Measurements from ENCODE around the gene UBXN10.
"Not testable (repeated sequence)": the region's sequence is repeated elsewhere in the genome, so short reads cannot be mapped to it uniquely, and the experiment has no call there.

Gene UBXN10

GRCh38 chr1:20227704-20228103 lies 41.8 kb downstream of the UBXN10 start:
- no peak overlapping the region for H3K4me3 ChIP-seq (ENCODE audit: low read depth, low read length)
- no peak for DNase-seq (ENCODE audit: low read depth)

GRCh38 chr1:20228314-20228825 lies 42.5 kb downstream of the UBXN10 start:
- DNase-seq (ENCODE audit: low read depth) = no peak
- H3K4me3 ChIP-seq (ENCODE audit: low read depth, low read length) = no peak overlapping the region

GRCh38 chr1:20229171-20229570 lies 43.3 kb downstream of the UBXN10 start:
- no peak for DNase-seq (ENCODE audit: low read depth)
- no peak overlapping the region for H3K4me3 ChIP-seq (ENCODE audit: low read depth, low read length)

GRCh38 chr1:20232564-20232963 lies 46.7 kb downstream of the UBXN10 start:
- not testable (repeated sequence) for H3K4me3 ChIP-seq (ENCODE audit: low read depth, low read length); DNase-seq (ENCODE audit: low read depth)

GRCh38 chr1:20233394-20233793 lies 47.5 kb downstream of the UBXN10 start:
- DNase-seq (ENCODE audit: low read depth) = no peak
- H3K4me3 ChIP-seq (ENCODE audit: low read depth, low read length) = no peak overlapping the region

- DNase-seq (ENCODE audit: low read depth) = no peak
- H3K4me3 ChIP-seq (ENCODE audit: low read depth, low read length) = no peak overlapping the region
These were observed 48.0 kb downstream of the UBXN10 start for GRCh38 chr1:20233866-20234265.

- no peak for DNase-seq (ENCODE audit: low read depth)
- no peak overlapping the region for H3K4me3 ChIP-seq (ENCODE audit: low read depth, low read length)
These were observed 49.1 kb downstream of the UBXN10 start for GRCh38 chr1:20234788-20235535.

- no peak overlapping the region for H3K4me3 ChIP-seq (ENCODE audit: low read depth, low read length)
- no peak for DNase-seq (ENCODE audit: low read depth)
These were observed 51.8 kb downstream of the UBXN10 start for GRCh38 chr1:20237646-20238045.

- no peak for DNase-seq (ENCODE audit: low read depth)
These were observed 54.1 kb downstream of the UBXN10 start for GRCh38 chr1:20240012-20240411.

GRCh38 chr1:20242890-20243479 lies 57.1 kb downstream of the UBXN10 start:
- H3K4me3 ChIP-seq (ENCODE audit: low read depth, low read length) = no peak overlapping the region
- DNase-seq (ENCODE audit: low read depth) = no peak

More at GRCh38 chr1:20240012-20240411, 54.1 kb downstream of the UBXN10 start:
- H3K4me3 ChIP-seq (ENCODE audit: low read depth, low read length) = no peak overlapping the region

Measured in skeletal muscle cell (primary cell).